Measurements from ENCODE around the gene PEAK1.

- TF ChIP-seq, protein P1, sequence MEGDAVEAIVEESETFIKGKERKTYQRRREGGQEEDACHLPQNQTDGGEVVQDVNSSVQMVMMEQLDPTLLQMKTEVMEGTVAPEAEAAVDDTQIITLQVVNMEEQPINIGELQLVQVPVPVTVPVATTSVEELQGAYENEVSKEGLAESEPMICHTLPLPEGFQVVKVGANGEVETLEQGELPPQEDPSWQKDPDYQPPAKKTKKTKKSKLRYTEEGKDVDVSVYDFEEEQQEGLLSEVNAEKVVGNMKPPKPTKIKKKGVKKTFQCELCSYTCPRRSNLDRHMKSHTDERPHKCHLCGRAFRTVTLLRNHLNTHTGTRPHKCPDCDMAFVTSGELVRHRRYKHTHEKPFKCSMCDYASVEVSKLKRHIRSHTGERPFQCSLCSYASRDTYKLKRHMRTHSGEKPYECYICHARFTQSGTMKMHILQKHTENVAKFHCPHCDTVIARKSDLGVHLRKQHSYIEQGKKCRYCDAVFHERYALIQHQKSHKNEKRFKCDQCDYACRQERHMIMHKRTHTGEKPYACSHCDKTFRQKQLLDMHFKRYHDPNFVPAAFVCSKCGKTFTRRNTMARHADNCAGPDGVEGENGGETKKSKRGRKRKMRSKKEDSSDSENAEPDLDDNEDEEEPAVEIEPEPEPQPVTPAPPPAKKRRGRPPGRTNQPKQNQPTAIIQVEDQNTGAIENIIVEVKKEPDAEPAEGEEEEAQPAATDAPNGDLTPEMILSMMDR (conservative IDR thresholded peaks at IDR 0.05; ENCODE audit: low read depth, low read length) = no peak
- TF ChIP-seq EZH2 (IDR thresholded peaks at IDR 0.05; ENCODE audit: borderline replicate concordance, low read depth, low read length, poor library complexity, severe bottlenecking) = no peak
Observed at GRCh38 chr15:77398927-77399326, 21.0 kb downstream of the PEAK1 start.
